SU-DHL-6 (cell line): ENCODE results near the gene EPB41.

Source experiments
- H2AFZ ChIP-seq: fragments of 200-600 bp; sonication (generic); 2 replicates; pipeline ENCODE4 v1.6.1; 2014; ENCODE audit warnings: low read depth, mild to moderate bottlenecking, moderate library complexity, mixed read lengths, antibody characterized with exemption, low read length; ENCODE audit not compliant: severe bottlenecking
- H3F3A ChIP-seq: fragments of 200-600 bp; shearing (Covaris generic); 2 replicates; pipeline ENCODE4 v1.6.0; 2016; ENCODE audit warnings: antibody characterized with exemption, mild to moderate bottlenecking; ENCODE audit not compliant: insufficient read depth
- H3K27ac ChIP-seq: fragments of 200-600 bp; sonication (generic); 2 replicates; pipeline ENCODE4 v1.5.1; 2016; ENCODE audit warnings: low read depth, mild to moderate bottlenecking, low read length, moderate library complexity, mixed read lengths
- H3K27me3 ChIP-seq: fragments of 200-600 bp; sonication (generic), shearing (Covaris generic); 2 replicates; pipeline ENCODE4 v1.6.0; 2014; ENCODE audit warnings: mild to moderate bottlenecking, low read length
- H3K36me3 ChIP-seq: fragments of 200-600 bp; sonication (generic); 2 replicates; pipeline ENCODE4 v1.6.1; 2014; ENCODE audit warnings: mild to moderate bottlenecking, low read length, mixed read lengths
- H3K4me2 ChIP-seq: fragments of 300-600, 200-600 bp; shearing (Covaris generic), sonication (generic); 2 replicates; pipeline ENCODE4 v1.6.0; 2014; ENCODE audit warnings: low read length, low read depth, mild to moderate bottlenecking; ENCODE audit not compliant: poor library complexity, severe bottlenecking
- H3K4me3 ChIP-seq: fragments of 200-600 bp; sonication (generic); 2 replicates; pipeline ENCODE4 v1.5.1; 2014; ENCODE audit warnings: antibody characterized with exemption, low read length, mild to moderate bottlenecking, mixed read lengths; ENCODE audit not compliant: insufficient read depth, poor library complexity, severe bottlenecking
- H3K79me2 ChIP-seq: fragments of 200-600 bp; sonication (generic); 2 replicates; pipeline ENCODE4 v1.6.1; 2014; ENCODE audit warnings: mild to moderate bottlenecking, low read length, moderate library complexity; ENCODE audit not compliant: insufficient read depth
- H3K9ac ChIP-seq: fragments of 200-600 bp; sonication (generic); 2 replicates; pipeline ENCODE4 v1.7.0; 2014; ENCODE audit warnings: mild to moderate bottlenecking, low read length
- H3K9me2 ChIP-seq: fragments of 200-600 bp; sonication (generic); replicated peaks from 2 replicates; pipeline ENCODE4 v1.6.1; 2014; ENCODE audit warnings: low read length; ENCODE audit not compliant: insufficient read depth
- H3K9me3 ChIP-seq: fragments of 200-600 bp; sonication (generic); 2 replicates; pipeline ENCODE4 v1.6.1; 2014; ENCODE audit warnings: low read length, mixed read lengths; ENCODE audit not compliant: insufficient read depth
- H4K20me1 ChIP-seq: fragments of 200-600 bp; sonication (generic); 2 replicates; pipeline ENCODE4 v1.6.1; 2014; ENCODE audit warnings: low read depth, mild to moderate bottlenecking, antibody characterized with exemption, low read length, moderate library complexity, mixed read lengths
- CTCF ChIP-seq: fragments of 200-600 bp; sonication (generic); IDR thresholded peaks from one replicate; pipeline ENCODE4 v1.5.1; 2017; ENCODE audit warnings: antibody characterized with exemption, mild to moderate bottlenecking, low read length, moderate library complexity; ENCODE audit not compliant: insufficient read depth, poor library complexity, severe bottlenecking
- EZH2phosphoT487 ChIP-seq: fragments of 200-600 bp; sonication (generic), shearing (Covaris generic); conservative IDR thresholded peaks from 2 replicates; pipeline ENCODE4 v1.6.1; 2018; ENCODE audit warnings: mild to moderate bottlenecking, antibody characterized with exemption, low read length, moderate library complexity, mixed read lengths

EPB41 gene

GRCh38 chr1:29156543-29157268, 242.3 kb downstream of the EPB41 start:
- H3K79me2 ChIP-seq = peaks cover 38% of the 10 kb centered on the region
- H4K20me1 ChIP-seq = peaks cover 17% of the 10 kb centered on the region
- no peak overlapping the region for H3K4me3 ChIP-seq
- H3K9me3 ChIP-seq = no peaks in the 10 kb centered on the region
- no peak overlapping the region for H3K9ac ChIP-seq
- peaks cover 5% of the 10 kb centered on the region; the same call in 1 of the 2 replicates for H3F3A ChIP-seq
- H3K27ac ChIP-seq = no peak overlapping the region
- no peaks in the 10 kb centered on the region for H3K27me3 ChIP-seq
- TF ChIP-seq CTCF (no peak), EZH2phosphoT487 (no peak)
- H3K4me2 ChIP-seq = no peak overlapping the region
- H3K36me3 ChIP-seq = peaks cover 47% of the 10 kb centered on the region; the same call in 1 of the 2 replicates
- no peak overlapping the region for H2AFZ ChIP-seq
- H3K9me2 ChIP-seq = no peaks in the 10 kb centered on the region

- H3K36me3 ChIP-seq = peaks cover 46% of the 10 kb centered on the region; the same call in 1 of the 2 replicates
- no peaks in the 10 kb centered on the region for H3K9me2 ChIP-seq
- peaks cover 17% of the 10 kb centered on the region for H4K20me1 ChIP-seq
- H3K27me3 ChIP-seq = no peaks in the 10 kb centered on the region
- H2AFZ ChIP-seq = no peak overlapping the region
- no peak overlapping the region for H3K27ac ChIP-seq
- H3K4me2 ChIP-seq = no peak overlapping the region
- TF ChIP-seq CTCF (no peak), EZH2phosphoT487 (no peak)
- H3K9me3 ChIP-seq = no peaks in the 10 kb centered on the region
- no peak overlapping the region for H3K9ac ChIP-seq
- H3F3A ChIP-seq = peaks cover 5% of the 10 kb centered on the region; the same call in 1 of the 2 replicates
- peaks cover 43% of the 10 kb centered on the region for H3K79me2 ChIP-seq
- no peak overlapping the region for H3K4me3 ChIP-seq
These were observed 242.9 kb downstream of the EPB41 start for GRCh38 chr1:29157269-29157601.

GRCh38 chr1:29159773-29160172, 245.4 kb downstream of the EPB41 start:
- peaks cover 42% of the 10 kb centered on the region; the same call in 1 of the 2 replicates for H3K36me3 ChIP-seq

More at GRCh38 chr1:29159773-29160172, 245.4 kb downstream of the EPB41 start:
- Histone ChIP-seq H3K9ac (no peak overlapping the region), H3K79me2 (peaks cover 65% of the 10 kb centered on the region), H3K9me3 (no peaks in the 10 kb centered on the region), H3K4me2 (no peak overlapping the region), H3K27me3 (no peaks in the 10 kb centered on the region), H3F3A (peaks cover 11% of the 10 kb centered on the region; the same call in 1 of the 2 replicates), H3K9me2 (no peaks in the 10 kb centered on the region), H3K27ac (no peak overlapping the region), H4K20me1 (peaks cover 35% of the 10 kb centered on the region), H2AFZ (no peak overlapping the region), H3K4me3 (no peak overlapping the region)
- TF ChIP-seq EZH2phosphoT487 = no peak
- no peak for TF ChIP-seq CTCF
